ENCODE measurements around the gene C10orf90.

The C10orf90 gene

DNA sequence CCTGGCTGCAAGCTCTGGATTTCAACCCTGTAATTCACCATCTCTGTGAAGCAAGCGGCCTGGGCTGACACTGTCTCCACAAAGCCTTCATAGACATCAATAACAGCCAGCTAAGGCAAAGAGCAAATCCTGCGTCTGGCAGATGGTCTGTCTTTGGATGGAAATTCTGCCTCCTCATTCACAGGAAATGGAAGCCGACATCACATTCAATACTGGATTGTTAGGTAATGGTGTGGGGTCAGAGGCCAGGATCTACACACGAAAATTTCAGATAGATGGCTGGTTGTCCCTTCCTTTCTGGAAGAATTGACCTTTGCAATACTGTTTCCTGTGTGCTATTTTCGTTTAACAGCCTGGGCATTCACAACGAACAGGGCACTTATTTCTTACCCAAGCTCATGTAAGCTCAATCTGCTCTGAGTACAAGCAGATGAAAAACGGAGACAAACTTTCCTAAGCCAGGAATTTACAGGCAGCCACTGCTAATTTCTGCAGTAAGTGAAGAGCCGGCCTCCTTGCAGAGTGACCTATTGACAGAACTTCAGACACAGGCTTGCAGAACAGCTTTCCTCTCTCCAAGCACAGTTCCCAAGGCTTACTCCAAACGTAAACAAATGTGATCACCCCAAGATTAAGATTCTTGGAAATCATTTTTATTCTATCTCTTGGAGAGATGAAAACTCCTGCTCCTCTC is 279.2 kb downstream of the C10orf90 start:
- no peak overlapping the region for H3K4me3 ChIP-seq (ENCODE audit: low read length)
- DNase-seq (ENCODE audit: low read depth) = no peak
- TF ChIP-seq, protein P1, sequence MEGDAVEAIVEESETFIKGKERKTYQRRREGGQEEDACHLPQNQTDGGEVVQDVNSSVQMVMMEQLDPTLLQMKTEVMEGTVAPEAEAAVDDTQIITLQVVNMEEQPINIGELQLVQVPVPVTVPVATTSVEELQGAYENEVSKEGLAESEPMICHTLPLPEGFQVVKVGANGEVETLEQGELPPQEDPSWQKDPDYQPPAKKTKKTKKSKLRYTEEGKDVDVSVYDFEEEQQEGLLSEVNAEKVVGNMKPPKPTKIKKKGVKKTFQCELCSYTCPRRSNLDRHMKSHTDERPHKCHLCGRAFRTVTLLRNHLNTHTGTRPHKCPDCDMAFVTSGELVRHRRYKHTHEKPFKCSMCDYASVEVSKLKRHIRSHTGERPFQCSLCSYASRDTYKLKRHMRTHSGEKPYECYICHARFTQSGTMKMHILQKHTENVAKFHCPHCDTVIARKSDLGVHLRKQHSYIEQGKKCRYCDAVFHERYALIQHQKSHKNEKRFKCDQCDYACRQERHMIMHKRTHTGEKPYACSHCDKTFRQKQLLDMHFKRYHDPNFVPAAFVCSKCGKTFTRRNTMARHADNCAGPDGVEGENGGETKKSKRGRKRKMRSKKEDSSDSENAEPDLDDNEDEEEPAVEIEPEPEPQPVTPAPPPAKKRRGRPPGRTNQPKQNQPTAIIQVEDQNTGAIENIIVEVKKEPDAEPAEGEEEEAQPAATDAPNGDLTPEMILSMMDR (IDR thresholded peaks at IDR 0.05; ENCODE audit: insufficient read depth, low read depth, low read length, missing control alignments) = no peak

DNA sequence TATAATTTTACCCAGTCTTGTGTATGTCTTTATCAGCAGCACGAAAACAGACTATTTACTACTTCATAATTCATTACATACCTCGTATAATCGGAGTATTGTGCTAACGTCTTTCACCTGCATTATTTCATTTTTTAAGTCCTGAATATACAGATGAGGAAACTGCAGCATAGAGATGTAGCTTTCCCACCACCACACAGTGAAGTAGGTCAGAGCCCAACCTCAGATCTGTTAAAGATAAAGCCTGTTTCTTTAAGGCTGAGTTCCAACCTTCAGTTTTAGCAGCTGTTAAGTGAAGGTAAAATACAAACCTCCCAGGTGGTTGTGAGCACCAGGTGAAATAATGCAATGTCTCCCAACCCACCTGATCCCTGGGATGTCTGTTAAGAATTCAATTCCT is 280.2 kb downstream of the C10orf90 start:
- no peak for DNase-seq (ENCODE audit: low read depth)
- TF ChIP-seq, protein P1 (IDR thresholded peaks at IDR 0.05; ENCODE audit: insufficient read depth, low read depth, low read length, missing control alignments) = no peak
- no peak overlapping the region for H3K4me3 ChIP-seq (ENCODE audit: low read length)

DNA sequence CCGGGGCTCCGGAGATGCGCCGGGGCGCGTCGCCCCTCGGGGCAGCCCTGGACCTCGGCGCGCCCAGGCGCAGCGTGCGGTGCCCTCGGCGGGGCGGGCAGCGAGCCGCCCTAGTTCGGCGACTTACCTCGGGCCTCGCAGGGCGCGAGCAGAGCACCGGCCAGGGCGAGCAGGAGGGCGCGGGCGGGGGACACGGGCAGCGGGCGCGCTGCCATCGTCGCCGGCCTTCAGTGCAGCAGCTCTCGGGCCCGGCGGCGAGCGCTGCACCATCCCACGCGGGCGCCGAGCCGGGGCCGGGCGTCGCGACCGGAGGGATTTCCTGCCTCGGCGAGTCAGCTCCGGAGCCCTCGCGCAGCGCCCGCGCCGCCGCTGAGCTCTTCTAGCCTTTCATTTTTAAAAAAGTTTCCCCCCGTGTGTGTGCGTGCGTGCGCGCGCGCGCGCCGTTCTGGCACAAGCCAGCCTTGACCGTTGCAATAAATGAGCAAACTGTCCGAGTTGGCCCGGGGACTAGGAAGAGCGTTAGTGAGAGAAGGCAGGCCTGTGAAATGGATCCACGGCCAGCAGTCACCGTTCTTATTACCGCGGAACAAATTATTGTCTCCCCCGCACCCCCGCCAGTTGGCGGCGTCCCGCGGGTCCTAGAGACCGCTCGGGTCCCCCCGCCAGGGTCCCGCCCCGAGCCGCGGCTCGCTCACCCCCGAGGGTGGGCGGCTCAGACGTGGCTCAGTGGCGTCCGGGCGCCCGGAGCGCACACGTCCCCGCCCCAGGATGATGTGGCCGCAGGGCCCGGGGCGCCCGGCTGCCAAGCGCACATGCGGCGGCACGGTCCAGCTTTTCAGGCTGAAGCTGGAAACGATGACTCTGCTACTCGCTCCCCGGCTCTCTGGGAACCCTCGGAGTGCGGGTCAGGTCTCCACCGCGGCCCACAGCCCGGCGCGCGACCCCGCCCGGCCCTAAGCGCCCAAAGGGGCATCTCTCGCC is 282.3 kb downstream of the C10orf90 start, which contains the start of gene ADAM12:
ADAM12 (minus strand) TSS at position 547 of the 981 bp plus-strand sequence; CDS start at position 215, 332 bp downstream.
- peak within 1 kb of the TSS; percentile 50 for H3K4me3 ChIP-seq (ENCODE audit: low read length)
- TF ChIP-seq, protein P1 (IDR thresholded peaks at IDR 0.05; ENCODE audit: insufficient read depth, low read depth, low read length, missing control alignments) = no peak
- DNase-seq (ENCODE audit: low read depth) = peak; percentile 56

DNA sequence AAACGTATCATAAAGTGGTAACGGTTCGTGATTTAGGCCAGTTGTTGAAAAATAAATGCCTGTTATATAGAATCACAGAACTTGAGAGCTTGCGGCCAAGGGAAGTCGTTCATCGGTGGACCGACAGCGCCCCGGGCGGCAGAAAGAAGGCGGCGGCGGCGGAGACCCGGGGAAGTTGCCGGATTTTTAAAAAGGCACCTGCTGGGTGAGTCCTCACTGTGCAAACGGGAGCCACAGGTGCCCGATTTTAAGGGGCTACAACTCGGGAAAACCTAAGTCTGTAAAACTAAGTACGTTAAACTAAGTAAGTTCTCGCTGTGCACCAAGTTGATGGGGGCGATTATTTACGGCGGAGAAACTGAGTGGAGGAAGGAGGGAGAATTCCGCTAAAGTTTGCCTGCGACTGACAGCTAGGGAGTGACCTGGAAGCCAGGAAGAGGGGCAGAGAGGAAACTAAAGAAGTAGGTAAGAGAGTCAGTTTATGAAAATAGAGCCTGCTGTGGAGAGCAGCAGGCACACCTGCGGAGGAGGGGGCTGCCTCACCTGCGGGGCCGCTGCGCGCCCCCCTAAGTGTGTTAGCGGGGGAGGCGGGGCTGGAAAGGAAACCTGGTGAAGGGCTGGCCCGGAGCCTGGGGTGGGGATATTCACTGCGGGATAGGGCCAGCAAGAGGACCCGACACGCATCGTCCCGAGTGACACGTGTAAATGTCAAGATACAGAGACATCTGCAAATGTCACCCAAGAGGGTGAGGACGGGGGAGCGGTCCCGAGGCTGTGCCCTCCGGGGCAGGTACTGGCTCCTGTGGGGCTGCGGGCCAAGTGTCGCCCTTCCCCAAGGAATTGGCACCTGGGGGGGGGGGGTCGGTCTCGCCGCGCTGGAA is 283.2 kb downstream of the C10orf90 start:
- H3K4me3 ChIP-seq (ENCODE audit: low read length) = peak overlapping the region; percentile 19
- TF ChIP-seq, protein P1 (IDR thresholded peaks at IDR 0.05; ENCODE audit: insufficient read depth, low read depth, low read length, missing control alignments) = peak; percentile 70
- peak; percentile 71 for DNase-seq (ENCODE audit: low read depth)

DNA sequence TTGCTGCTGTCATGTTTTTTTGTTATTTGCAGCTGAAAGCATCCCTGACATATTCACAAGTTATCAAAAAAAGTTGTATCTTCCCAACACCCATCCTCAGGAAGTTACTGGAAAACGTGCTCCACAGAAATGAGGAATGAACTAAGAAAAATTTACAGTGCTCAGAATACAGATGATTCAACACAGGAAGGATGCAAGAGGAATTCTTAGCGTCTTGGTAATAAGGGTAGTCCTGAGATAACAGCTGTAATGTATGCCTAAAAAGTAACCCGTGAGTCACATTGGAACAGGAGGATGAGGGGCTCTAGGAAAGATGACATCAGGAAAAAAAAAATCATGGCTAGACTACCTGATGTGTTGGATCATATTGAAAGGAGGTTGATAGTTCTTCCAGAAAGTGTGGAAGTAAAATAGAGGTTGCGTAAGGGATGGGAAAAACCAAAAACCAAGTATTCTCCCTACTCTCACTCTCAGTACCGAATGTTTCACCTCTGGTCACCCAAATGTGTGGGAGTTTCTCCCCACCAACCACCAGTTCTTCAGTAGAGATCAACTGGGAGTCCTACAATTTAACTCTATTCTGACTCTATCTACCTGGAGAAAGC is 286.1 kb downstream of the C10orf90 start:
- DNase-seq (ENCODE audit: low read depth) = peak; percentile 57
- TF ChIP-seq, protein P1 (IDR thresholded peaks at IDR 0.05; ENCODE audit: insufficient read depth, low read depth, low read length, missing control alignments) = no peak
- no peak overlapping the region for H3K4me3 ChIP-seq (ENCODE audit: low read length)

Data from epithelial cell of esophagus (primary cell).